Neuronal stem cell (in vitro differentiated cells): ENCODE measurements around the gene CHAF1A.

Source experiments
- DNase-seq: peaks from one replicate; pipeline ENCODE4 v3.0.0-alpha.2; 2013; ENCODE audit warnings: low spot score
- H2AFZ ChIP-seq: one replicate; pipeline ENCODE4 v1.6.1; 2013; ENCODE audit warnings: mild to moderate bottlenecking, low read length, inconsistent platforms
- H2AK5ac ChIP-seq: 2 replicates; pipeline ENCODE4 v1.6.1; 2013; ENCODE audit warnings: low read depth, mild to moderate bottlenecking, inconsistent platforms, low read length, moderate library complexity, mixed read lengths
- H2BK120ac ChIP-seq: 2 replicates; pipeline ENCODE4 v1.6.1; 2013; ENCODE audit warnings: low read depth, mild to moderate bottlenecking, inconsistent platforms, low read length, moderate library complexity, mixed read lengths
- H2BK12ac ChIP-seq: one replicate; pipeline ENCODE4 v1.6.1; 2013; ENCODE audit warnings: low read length, inconsistent platforms
- H2BK15ac ChIP-seq: 2 replicates; pipeline ENCODE4 v1.6.1; 2013; ENCODE audit warnings: mild to moderate bottlenecking, low read length, inconsistent platforms, mixed read lengths
- H2BK5ac ChIP-seq: one replicate; pipeline ENCODE4 v1.6.1; 2013; ENCODE audit warnings: inconsistent platforms, mild to moderate bottlenecking, low read length, moderate library complexity
- H3K14ac ChIP-seq: one replicate; pipeline ENCODE4 v1.6.1; 2013; ENCODE audit warnings: low read length, inconsistent platforms
- H3K18ac ChIP-seq: 2 replicates; pipeline ENCODE4 v1.6.1; 2013; ENCODE audit warnings: low read length, inconsistent platforms
- H3K23ac ChIP-seq: 2 replicates; pipeline ENCODE4 v1.6.1; 2013; ENCODE audit warnings: low read depth, mild to moderate bottlenecking, mixed read lengths, low read length, inconsistent platforms; ENCODE audit not compliant: poor library complexity
- H3K27ac ChIP-seq: replicated peaks from 3 replicates; pipeline ENCODE4 v1.5.1; 2013; ENCODE audit warnings: low read length, inconsistent platforms
- H3K27me3 ChIP-seq, 3 experiments: 2 replicates each; pipeline ENCODE4 v1.6.1; 2013; ENCODE audit warnings: low read length in 3 of 3, mild to moderate bottlenecking in 2 of 3, inconsistent platforms in 1 of 3, low read depth in 1 of 3, mixed read lengths in 1 of 3, moderate library complexity in 1 of 3; ENCODE audit not compliant: control insufficient read depth in 3 of 3, insufficient read depth in 3 of 3
- H3K36me3 ChIP-seq, 2 donors: replicated peaks in 1 of 2; 2 replicates each; pipeline ENCODE4 v1.6.1; 2013; ENCODE audit warnings: low read length in 2 of 2; ENCODE audit not compliant: control insufficient read depth in 2 of 2, insufficient read depth in 2 of 2
- H3K4ac ChIP-seq: 2 replicates; pipeline ENCODE4 v1.6.1; 2013; ENCODE audit warnings: inconsistent platforms, mild to moderate bottlenecking, low read length, moderate library complexity
- H3K4me1 ChIP-seq, 2 donors: 1 replicate in 1 of 2; 2 replicates in 1 of 2; pipeline ENCODE4 v1.6.1; 2013; ENCODE audit warnings: low read length in 2 of 2, low read depth in 1 of 2; ENCODE audit not compliant: control insufficient read depth in 2 of 2, insufficient read depth in 1 of 2
- H3K4me2 ChIP-seq: one replicate; pipeline ENCODE4 v1.6.1; 2013; ENCODE audit warnings: mild to moderate bottlenecking, low read length, inconsistent platforms; ENCODE audit not compliant: insufficient read depth, poor library complexity, severe bottlenecking
- H3K4me3 ChIP-seq, 2 donors: 2 replicates each; pipeline ENCODE4 v1.5.1; 2013; ENCODE audit warnings: low read length in 2 of 2, mild to moderate bottlenecking in 2 of 2, inconsistent platforms in 1 of 2, moderate library complexity in 1 of 2
- H3K79me1 ChIP-seq: one replicate; pipeline ENCODE4 v1.6.1; 2013; ENCODE audit warnings: low read depth, mild to moderate bottlenecking, inconsistent platforms, low read length, moderate library complexity
- H3K9ac ChIP-seq: one replicate; pipeline ENCODE4 v1.6.1; 2013; ENCODE audit warnings: mild to moderate bottlenecking, low read depth, low read length, inconsistent platforms; ENCODE audit not compliant: poor library complexity
- H3K9me3 ChIP-seq, 2 donors: replicated peaks in 1 of 2; 2 replicates each; pipeline versions ENCODE3 to v1.6.1; 2013; ENCODE audit warnings: low read length in 2 of 2, mild to moderate bottlenecking in 2 of 2, inconsistent platforms in 1 of 2, low read depth in 1 of 2, mixed read lengths in 1 of 2, moderate library complexity in 1 of 2; ENCODE audit not compliant: control insufficient read depth in 2 of 2, insufficient read depth in 1 of 2
- H4K8ac ChIP-seq: one replicate; pipeline ENCODE4 v1.6.1; 2013; ENCODE audit warnings: low read depth, mild to moderate bottlenecking, inconsistent platforms, low read length, moderate library complexity
- H4K91ac ChIP-seq: one replicate; pipeline ENCODE4 v1.6.1; 2013; ENCODE audit warnings: low read length, low read depth, mild to moderate bottlenecking, inconsistent platforms; ENCODE audit not compliant: poor library complexity
- WGBS, 2 donors: extraction: QIAGEN DNeasy Blood & Tissue Kit; methylation state at CpG; one replicate each; pipeline ENCODE4 v1.1.7; 2013; ENCODE audit warnings: missing lambda C conversion rate in 2 of 2, mixed read lengths in 1 of 2; ENCODE audit not compliant: insufficient read length in 2 of 2, insufficient replicate concordance in 1 of 2; ENCODE audit errors: extremely low coverage in 2 of 2; 5-methylcytosine and 5-hydroxymethylcytosine counted together

CHAF1A gene

DNA sequence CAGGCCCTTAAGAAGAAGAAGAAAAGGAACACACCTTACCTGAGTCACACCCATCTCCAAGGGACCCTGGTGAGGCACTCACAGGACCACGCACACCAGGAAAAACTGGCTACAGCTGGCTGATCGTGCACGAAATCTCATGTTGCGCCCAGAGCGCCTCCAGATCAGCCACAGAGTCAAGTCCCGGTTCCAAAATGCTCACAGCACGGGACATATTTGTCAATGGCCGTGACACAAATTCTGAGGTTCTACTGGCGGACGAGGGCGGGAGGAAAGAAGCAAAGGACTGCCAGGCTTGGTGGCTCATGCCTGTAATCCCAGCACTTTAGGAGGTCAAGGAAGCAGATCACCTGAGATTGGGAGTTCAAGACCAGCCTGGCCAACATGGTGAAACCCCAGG is 23.6 kb upstream of the CHAF1A start:
- no peak overlapping the region for H2BK15ac ChIP-seq
- no peaks in the 10 kb centered on the region for H3K9me3 ChIP-seq
- no peak overlapping the region for H3K27ac ChIP-seq
- H3K4me3 ChIP-seq: no peak overlapping the region
- H3K4me1 ChIP-seq: peaks cover 20 to 23% of the 10 kb centered on the region in 2 donors
- H2BK5ac ChIP-seq: no peak overlapping the region
- H3K9ac ChIP-seq: no peak overlapping the region
- no peak overlapping the region for H3K4ac ChIP-seq
- no peak overlapping the region for H3K14ac ChIP-seq
- H3K79me1 ChIP-seq: peaks cover 15% of the 10 kb centered on the region
- no peaks in the 10 kb centered on the region for H3K27me3 ChIP-seq
- no peak overlapping the region for H4K91ac ChIP-seq
- H3K18ac ChIP-seq: no peak overlapping the region
- no peak overlapping the region for H2AFZ ChIP-seq
- no CpG with 5 or more reads among the region's 11 CpGs for WGBS, 2 donors
- DNase-seq: no peak
- no peak overlapping the region for H4K8ac ChIP-seq
- H3K36me3 ChIP-seq: peaks cover 3 to 14% of the 10 kb centered on the region in 2 donors
- H2BK120ac ChIP-seq: no peak overlapping the region
- H3K4me2 ChIP-seq: no peak overlapping the region
- no peak overlapping the region for H2BK12ac ChIP-seq
- no peak overlapping the region for H3K23ac ChIP-seq
- no peak overlapping the region for H2AK5ac ChIP-seq

DNA sequence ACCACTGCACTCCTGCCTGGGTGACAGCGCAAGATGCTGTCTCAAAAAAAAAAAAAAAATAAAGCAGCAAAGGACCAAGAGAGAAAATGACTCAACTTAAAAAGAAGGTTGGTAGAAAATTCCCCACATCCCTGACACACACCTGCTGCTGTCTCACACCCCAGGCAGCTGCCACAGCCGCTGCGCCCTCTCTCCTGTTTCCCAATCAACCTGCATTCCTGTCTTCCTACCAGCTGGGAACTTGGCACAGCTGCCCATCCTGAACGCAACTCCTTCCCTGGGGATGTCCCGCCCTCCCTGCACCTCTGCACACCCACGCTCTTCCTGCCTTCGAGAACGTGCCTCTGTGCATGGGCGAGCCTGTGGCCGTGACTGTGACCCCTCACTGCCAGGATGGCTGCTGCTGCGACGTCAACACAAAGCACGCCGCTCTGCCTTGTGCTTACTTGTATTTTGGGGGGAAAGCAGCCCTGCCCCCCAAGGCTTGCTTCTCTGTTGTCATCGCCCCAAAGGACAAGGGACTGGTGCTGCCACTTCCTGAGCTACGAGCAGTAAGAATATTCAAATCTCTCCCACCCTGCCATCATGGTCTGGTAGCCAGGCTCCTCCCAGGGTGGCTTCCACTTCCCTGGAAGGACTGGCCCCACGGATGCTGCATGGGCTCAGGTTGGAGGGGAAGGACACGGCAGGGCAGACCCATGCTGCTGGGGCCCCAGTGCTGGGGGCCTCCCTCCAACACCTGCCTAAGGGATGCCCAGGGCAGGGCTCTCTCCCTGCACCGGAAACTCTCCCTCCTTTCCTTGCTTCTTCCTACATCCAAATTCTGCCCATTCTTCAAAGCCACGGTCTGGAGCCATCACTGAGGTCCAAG is 22.8 kb upstream of the CHAF1A start:
- H2BK15ac ChIP-seq: no peak overlapping the region
- peaks cover 3 to 21% of the 10 kb centered on the region in 2 donors for H3K36me3 ChIP-seq
- H3K9me3 ChIP-seq: no peaks in the 10 kb centered on the region
- no peak overlapping the region for H2BK12ac ChIP-seq
- no peak overlapping the region for H3K18ac ChIP-seq
- no peak overlapping the region for H2AK5ac ChIP-seq
- no peak overlapping the region for H3K4ac ChIP-seq
- no peak overlapping the region for H2AFZ ChIP-seq
- peak overlapping the region; percentile 34 for H4K91ac ChIP-seq
- H3K14ac ChIP-seq: no peak overlapping the region
- DNase-seq: no peak
- no peak overlapping the region for H2BK120ac ChIP-seq
- peak overlapping the region; percentile 73 for H3K9ac ChIP-seq
- H3K4me2 ChIP-seq: no peak overlapping the region
- H4K8ac ChIP-seq: no peak overlapping the region
- H3K4me3 ChIP-seq: no peak overlapping the region
- peak overlapping the region; percentile 48 for H2BK5ac ChIP-seq
- H3K4me1 ChIP-seq: peaks cover 17 to 18% of the 10 kb centered on the region in 2 donors
- no CpG with 5 or more reads among the region's 20 CpGs for WGBS, 2 donors
- peak overlapping the region; percentile 60 for H3K23ac ChIP-seq
- no peak overlapping the region for H3K27ac ChIP-seq
- peaks cover 14% of the 10 kb centered on the region for H3K79me1 ChIP-seq
- H3K27me3 ChIP-seq: no peaks in the 10 kb centered on the region

DNA sequence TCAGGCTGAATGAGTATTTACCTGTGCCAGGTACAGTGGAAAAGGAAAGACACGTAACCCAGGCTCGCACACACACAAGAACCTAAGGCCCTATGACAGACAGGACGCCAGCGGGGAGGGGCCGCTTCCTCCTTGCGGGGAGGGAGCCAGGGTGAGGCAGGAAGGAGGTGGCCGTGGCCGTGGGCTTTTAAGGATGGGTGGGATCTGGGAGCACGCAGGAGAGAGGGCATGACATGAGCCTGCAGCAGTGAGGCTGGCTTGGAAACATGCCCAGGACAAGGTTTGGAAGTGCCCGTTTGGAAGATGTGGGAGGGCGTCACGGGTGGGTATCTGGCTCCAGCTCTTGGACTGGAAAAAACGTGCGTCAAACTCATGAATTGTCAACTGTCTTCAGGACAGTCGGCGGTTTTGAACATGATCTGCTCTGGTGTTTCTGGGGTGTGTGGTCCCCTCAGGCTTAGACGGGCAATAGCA is 22.1 kb upstream of the CHAF1A start:
- Histone ChIP-seq H3K4me1 (peaks cover 12 to 14% of the 10 kb centered on the region in 2 donors), H3K27me3 (no peaks in the 10 kb centered on the region), H3K23ac (peak overlapping the region; percentile 49), H2BK15ac (no peak overlapping the region), H3K4me2 (no peak overlapping the region), H4K8ac (no peak overlapping the region), H3K18ac (no peak overlapping the region), H3K27ac (no peak overlapping the region), H2AK5ac (no peak overlapping the region), H3K79me1 (peaks cover 13% of the 10 kb centered on the region), H3K4ac (no peak overlapping the region), H3K14ac (no peak overlapping the region), H4K91ac (no peak overlapping the region), H2BK12ac (no peak overlapping the region), H3K9me3 (no peaks in the 10 kb centered on the region), H3K36me3 (peaks cover 3 to 26% of the 10 kb centered on the region in 2 donors), H2AFZ (no peak overlapping the region), H2BK5ac (peak overlapping the region; percentile 48), H3K4me3 (no peak overlapping the region), H3K9ac (peak overlapping the region; percentile 50), H2BK120ac (no peak overlapping the region)
- DNase-seq: no peak
- WGBS, 2 donors: no CpG with 5 or more reads among the region's 17 CpGs

DNA sequence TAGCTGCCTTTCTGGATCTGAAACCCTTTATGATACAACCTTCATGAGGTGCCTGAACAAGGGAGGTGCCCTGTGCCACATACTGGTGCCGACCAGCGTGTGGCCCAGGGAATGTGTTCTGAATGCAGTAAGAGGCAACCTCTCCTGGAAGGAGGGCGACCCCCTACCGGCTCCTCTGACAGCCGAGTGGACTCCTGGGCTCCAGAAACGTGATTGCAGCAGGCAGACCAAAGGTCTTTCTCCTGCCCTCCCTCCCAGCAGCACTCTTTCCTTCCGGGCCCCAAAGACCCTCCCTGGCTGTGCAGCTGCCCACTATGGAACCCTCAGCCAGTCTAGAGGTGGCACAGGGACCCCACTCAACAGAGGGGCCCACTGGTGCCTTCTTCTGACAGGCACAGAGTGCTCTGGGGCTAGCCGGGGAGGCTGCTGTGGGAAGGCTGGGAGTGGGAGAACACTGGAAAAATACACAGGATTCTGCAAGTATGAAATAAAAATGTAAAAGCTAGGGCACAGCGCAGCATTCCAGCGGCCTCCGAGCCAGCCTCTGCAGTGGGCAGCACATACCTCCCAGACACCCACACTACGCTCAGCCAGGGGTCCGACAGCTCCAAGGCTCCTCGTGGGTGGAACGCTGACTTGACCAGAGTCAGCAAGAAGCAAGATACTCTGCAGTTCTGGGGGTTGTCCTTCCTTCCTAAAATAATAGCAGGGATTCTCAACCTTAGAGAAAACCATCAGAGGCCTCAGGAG is 17.0 kb upstream of the CHAF1A start:
- H2BK5ac ChIP-seq: peak overlapping the region; percentile 57
- H3K79me1 ChIP-seq: peaks cover 15% of the 10 kb centered on the region
- H3K36me3 ChIP-seq: peaks cover 3 to 47% of the 10 kb centered on the region in 2 donors
- H3K23ac ChIP-seq: peak overlapping the region; percentile 1
- no peak for DNase-seq
- peaks cover 21 to 23% of the 10 kb centered on the region in 2 donors for H3K4me1 ChIP-seq
- H2BK15ac ChIP-seq: no peak overlapping the region
- no peak overlapping the region for H3K27ac ChIP-seq
- no peak overlapping the region for H3K4me2 ChIP-seq
- H3K9me3 ChIP-seq: no peaks in the 10 kb centered on the region
- H4K8ac ChIP-seq: no peak overlapping the region
- H3K4ac ChIP-seq: peak overlapping the region; percentile 61
- no peaks in the 10 kb centered on the region for H3K27me3 ChIP-seq
- peak overlapping the region; percentile 27 for H3K9ac ChIP-seq
- no peak overlapping the region for H4K91ac ChIP-seq
- no peak overlapping the region for H2AFZ ChIP-seq
- no peak overlapping the region for H3K18ac ChIP-seq
- WGBS, 2 donors: no CpG with 5 or more reads among the region's 15 CpGs
- H2AK5ac ChIP-seq: peak overlapping the region; percentile 32
- no peak overlapping the region for H2BK12ac ChIP-seq
- peak overlapping the region; percentile 43 for H3K14ac ChIP-seq
- H3K4me3 ChIP-seq: no peak overlapping the region
- H2BK120ac ChIP-seq: no peak overlapping the region
